ENCODE data around the gene PLXNA4.

PLXNA4 gene

GRCh38 chr7:132134814-132135445, 441.3 kb downstream of the PLXNA4 start:
- DNase-seq, result no peak

- no peak for DNase-seq
Observed at GRCh38 chr7:132133501-132133900, 442.8 kb downstream of the PLXNA4 start.

DNA sequence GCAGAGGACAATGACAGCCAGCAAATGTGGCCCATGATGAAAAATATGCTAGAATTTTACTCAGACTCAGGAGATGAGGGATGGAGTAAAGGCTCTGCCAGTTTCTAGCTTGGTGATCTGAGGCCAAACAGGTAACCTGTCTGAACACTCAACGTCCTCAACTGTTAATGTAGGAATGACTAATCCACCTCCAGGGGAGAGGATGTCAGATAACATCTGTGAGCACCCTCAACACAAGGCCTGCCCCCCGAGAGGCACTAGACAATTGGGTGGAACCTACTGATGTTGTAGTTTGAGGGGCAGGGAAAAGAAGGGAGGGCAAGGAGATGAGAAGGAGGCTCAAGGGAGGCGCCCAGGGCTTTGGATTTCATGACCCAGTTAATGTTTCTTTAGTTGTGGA, 445.1 kb downstream of the PLXNA4 start:
- no peak for DNase-seq

DNA sequence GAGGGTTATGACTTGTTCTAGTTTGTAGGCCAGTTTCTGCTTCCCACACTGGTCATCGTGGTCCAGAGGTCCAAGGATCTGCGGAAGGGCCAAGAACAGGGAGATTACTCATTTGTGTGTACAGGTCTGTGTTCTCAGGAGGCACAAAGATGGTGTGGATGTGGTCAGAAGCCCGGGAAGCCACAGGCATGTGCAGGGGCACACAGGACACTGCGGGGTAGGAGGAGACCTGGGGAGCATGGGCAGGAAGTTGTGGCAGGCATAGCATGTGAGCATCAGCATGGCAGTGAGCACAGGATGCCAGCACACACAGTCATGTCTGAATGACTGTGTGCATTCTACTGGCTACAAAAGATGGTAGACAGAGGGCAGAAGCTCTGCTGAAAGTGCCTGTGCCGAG, 445.8 kb downstream of the PLXNA4 start:
- DNase-seq, result no peak

GRCh38 chr7:132125872-132126595, 450.2 kb downstream of the PLXNA4 start:
- no peak for DNase-seq

DNA sequence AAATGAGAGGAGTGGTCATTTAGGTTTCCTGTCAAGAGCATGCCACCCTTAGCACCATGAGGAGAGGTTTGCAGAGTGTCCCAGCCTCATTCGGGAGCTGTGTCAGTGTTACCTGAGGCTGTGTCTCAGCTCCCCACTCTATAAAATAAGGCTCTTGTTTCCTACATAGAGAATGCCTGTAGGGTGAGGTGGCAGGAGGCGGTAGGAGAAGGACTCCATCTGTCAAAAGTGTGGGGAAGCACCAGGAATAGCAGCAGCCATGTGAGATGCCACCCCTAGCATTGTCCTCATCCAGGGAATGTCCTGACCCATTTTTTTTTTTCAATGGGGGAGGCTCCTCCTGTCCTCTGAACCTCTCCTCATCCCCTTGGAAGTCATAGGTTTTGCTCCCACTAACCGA, 451.2 kb downstream of the PLXNA4 start:
- no peak for DNase-seq

DNA sequence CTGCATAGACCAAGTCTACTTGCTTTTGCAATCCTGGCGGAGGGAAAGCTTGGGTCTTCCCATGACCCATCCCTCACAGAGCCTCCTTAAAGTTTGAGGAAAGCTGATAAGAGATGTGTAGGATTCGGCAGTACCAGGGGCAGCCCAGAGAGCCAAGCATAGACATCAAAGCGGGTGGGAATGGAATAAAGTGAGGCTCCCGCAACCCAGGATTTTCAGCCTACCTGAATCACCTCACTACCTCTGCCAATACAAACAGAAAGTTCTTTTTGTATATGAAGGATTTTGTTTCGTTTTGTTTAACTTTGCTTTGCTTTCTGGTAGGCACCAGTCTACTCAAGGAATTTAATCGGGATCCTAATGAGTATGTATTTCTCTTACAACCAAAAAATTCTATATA, 451.7 kb downstream of the PLXNA4 start:
- no peak for DNase-seq

DNA sequence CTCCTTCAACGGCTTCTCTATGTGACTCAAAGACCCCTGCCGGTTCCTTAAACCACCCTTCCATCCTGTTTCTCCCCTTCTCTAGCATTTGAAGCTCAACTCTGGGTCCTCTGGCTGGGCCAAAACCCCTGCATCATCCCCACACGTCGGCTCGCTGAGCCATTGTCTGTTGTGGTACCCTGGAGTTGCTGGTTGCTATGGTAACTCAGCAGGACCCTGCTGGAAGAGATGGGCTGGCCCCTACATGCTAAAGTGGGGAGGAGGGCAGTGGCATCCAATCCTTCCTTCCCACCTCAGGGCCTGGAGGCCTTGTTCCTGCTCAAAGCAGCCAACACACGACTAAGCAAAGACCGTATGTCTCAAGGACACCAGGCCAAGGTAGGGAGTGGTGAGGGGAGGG, 452.5 kb downstream of the PLXNA4 start:
- DNase-seq, result no peak

- no peak for DNase-seq
Observed at GRCh38 chr7:132122901-132123300, 453.4 kb downstream of the PLXNA4 start.

- DNase-seq, result no peak
Observed at GRCh38 chr7:132121987-132122386, 454.3 kb downstream of the PLXNA4 start.

DNA sequence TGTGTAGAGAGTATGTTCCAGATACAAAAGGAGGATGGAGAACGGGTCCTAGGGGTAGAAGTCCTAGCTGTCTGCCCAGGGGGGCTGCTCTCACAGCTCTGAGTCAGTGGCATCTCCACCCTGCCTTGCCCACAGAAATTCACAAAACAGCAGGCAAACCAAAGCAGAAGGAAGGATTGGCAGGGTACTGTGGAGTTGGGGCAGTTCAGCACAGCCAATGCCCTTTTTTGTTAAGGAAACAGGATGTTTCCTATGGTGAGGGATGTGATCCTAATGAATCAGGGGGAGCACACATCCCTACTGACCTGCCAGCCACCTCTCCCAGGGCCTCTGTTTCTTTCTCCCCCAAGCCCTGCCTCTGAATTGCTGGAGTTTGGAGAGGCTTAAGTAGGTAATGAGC, 457.6 kb downstream of the PLXNA4 start:
- DNase-seq, result no peak

DNA sequence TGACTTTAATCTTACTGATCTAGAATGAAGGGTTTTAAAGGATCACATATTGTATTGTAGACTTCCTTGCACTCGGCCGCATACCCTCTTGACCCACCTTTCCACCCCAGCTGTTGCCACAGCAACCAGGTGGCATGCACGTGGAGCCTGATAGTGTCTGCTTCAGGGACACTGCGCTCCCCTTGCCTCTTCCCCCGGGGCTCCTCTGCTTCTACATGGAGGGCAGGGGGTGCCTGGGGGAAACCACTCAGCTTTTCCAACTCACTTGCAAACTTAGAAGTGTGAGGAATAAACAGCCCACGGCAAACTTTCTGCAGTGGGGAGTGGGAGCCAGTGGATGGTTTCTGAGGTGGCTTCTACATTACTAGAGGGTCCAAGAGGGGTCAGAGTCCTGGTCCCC, 458.6 kb downstream of the PLXNA4 start:
- no peak for DNase-seq

DNA sequence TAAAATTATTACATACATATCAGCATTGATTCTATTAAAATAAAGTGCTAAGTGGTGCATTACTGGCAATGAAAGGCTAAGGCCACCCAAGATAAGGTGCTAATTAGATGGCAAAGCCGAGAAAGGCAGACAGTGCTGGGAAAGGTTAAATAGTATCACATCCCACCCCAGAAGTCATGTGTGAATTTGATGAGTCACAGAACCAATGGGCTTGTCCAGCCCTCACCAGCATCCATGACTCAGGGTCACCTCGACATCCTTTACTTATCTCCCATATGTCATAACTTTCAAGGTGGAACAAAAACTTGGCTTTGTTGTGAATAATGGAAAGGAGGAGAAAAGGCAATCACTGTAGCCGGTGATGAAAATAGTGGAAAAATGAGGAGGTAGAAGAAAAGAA, 459.1 kb downstream of the PLXNA4 start:
- no peak for DNase-seq

- DNase-seq, result no peak
Observed at GRCh38 chr7:132116369-132116768, 459.9 kb downstream of the PLXNA4 start.

DNA sequence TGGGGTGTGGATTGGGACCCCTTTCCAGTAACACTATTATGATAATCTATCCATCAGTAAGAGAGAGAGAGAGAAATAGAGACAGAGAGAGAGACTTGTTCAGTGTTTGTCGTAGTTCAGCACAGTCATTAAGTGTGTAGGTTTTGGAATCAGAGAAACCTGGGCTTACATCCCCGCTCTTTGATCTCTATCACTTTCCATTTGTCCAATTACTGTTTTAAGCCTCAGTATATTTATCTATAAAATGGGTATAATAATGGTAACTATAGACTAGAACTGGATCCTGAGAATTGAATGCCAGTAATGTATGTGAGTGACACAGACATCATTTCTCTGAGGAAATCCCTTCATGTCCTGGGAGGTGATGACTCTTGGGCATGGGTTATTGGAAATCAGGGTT, 460.5 kb downstream of the PLXNA4 start:
- DNase-seq, result no peak

- DNase-seq, result no peak
Observed at GRCh38 chr7:132115028-132115427, 461.2 kb downstream of the PLXNA4 start.

DNA sequence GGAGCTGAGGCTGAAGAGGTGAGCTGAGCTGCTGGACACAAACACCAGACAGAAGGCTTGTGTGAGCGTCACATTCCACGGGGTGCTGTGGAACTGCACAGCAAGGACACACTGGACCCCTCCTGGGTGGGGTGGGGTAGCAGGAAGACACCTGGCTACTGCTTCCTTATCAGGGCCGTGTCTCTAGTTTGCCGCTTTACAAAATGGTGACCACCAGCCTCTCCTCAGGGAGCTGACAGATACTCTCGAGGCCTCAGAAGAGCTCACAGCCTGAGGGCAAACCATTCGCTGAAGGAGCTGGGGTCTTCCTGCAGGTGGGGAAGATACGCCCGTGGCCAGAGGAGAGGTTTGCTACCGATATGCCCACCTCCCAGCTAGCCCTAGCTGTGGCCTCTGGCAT, 461.9 kb downstream of the PLXNA4 start:
- DNase-seq, result no peak

GRCh38 chr7:132113536-132114371, 462.5 kb downstream of the PLXNA4 start:
- DNase-seq, result peak in 1 of 3 experiments; percentile 93

GRCh38 chr7:132112657-132113056, 463.6 kb downstream of the PLXNA4 start:
- peak in 1 of 3 experiments; percentile 6 for DNase-seq

- DNase-seq, result no peak
Observed at GRCh38 chr7:132112106-132112505, 464.2 kb downstream of the PLXNA4 start.

DNA sequence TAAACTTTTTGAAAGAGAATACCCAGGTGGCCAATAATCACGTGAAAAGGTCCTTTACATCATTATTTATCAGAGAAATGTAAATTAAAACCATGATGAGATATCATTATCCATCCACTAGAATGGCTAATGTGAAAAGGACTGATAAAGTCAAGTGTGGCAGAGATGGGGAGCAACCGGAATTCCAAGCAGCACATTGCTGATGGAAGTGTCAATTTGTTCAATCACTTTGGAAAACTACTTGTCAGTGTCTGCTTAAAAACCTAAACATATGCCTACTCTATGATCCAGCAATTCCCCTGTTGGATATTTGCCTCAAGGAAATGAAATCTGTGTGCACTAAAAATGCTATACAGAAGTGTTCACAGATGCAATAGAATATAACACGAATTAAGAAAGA, 465.6 kb downstream of the PLXNA4 start:
- no peak for DNase-seq

GRCh38 chr7:132109769-132110168, 466.5 kb downstream of the PLXNA4 start:
- no peak for DNase-seq

DNA sequence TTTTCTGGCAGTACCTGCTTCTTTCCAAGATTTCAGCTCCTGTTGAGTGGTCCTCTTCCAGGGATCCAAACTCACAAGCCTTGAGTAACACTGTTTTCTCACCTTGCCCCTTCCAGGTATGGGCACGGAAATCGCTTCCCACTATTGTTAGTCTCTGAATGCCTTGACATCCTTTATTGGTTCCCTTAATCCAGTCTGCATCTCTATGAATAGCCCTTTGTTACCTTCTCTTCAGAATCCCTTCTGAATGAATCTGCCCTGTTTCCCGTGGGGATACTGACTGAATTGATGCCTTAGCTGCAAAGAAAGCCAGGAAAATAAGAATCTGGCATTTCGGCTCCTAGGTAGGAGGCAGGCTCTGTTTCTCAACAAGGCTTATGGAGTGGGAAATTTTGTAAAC, 467.7 kb downstream of the PLXNA4 start:
- no peak for DNase-seq

- DNase-seq, result no peak
Observed at GRCh38 chr7:132106491-132106890, 469.8 kb downstream of the PLXNA4 start.

All from NCI-H1417 (cell line).